Measurements from ENCODE around the gene CACNB2.

DNA sequence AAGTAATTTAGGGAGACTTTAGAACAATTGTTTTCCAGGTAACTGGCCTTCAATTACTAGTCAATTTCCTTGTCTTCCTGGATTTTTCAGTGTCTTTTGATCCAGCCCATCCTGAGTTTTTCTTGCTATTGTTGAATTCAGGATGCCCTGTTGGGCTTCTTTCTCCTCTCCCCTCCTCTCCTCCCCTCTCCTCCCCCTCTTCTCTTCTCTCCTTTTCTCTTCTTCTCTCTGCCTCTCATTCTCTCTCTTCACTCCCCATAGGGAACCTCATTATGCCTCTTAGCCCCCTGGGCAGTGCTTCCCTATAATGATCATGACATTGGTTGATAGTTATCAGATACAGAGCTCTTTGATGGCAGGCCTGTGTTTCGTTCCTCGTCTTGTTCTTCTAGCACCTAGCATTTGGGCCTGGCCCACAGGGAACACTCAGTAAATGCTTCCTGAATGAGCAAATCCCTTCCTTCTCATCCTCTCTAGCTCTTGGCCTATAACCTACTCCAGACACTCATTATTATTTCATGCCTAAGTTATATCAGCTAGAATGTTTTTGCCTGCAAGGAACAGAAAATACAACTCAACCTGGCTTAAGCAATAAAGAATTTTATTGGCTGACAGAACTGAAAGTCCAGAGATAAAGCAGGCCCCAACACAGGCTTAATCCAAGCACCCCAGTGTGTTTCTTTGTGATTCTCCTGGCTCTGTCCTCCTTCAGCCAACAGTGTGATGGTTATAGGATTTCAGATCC, 56.8 kb downstream of the CACNB2 start:
- TF ChIP-seq, protein P1, sequence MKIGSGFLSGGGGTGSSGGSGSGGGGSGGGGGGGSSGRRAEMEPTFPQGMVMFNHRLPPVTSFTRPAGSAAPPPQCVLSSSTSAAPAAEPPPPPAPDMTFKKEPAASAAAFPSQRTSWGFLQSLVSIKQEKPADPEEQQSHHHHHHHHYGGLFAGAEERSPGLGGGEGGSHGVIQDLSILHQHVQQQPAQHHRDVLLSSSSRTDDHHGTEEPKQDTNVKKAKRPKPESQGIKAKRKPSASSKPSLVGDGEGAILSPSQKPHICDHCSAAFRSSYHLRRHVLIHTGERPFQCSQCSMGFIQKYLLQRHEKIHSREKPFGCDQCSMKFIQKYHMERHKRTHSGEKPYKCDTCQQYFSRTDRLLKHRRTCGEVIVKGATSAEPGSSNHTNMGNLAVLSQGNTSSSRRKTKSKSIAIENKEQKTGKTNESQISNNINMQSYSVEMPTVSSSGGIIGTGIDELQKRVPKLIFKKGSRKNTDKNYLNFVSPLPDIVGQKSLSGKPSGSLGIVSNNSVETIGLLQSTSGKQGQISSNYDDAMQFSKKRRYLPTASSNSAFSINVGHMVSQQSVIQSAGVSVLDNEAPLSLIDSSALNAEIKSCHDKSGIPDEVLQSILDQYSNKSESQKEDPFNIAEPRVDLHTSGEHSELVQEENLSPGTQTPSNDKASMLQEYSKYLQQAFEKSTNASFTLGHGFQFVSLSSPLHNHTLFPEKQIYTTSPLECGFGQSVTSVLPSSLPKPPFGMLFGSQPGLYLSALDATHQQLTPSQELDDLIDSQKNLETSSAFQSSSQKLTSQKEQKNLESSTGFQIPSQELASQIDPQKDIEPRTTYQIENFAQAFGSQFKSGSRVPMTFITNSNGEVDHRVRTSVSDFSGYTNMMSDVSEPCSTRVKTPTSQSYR (CRISPR knock-in tag; IDR thresholded peaks at IDR 0.05; ENCODE audit: borderline replicate concordance): no peak
- TF ChIP-seq, protein P2, sequence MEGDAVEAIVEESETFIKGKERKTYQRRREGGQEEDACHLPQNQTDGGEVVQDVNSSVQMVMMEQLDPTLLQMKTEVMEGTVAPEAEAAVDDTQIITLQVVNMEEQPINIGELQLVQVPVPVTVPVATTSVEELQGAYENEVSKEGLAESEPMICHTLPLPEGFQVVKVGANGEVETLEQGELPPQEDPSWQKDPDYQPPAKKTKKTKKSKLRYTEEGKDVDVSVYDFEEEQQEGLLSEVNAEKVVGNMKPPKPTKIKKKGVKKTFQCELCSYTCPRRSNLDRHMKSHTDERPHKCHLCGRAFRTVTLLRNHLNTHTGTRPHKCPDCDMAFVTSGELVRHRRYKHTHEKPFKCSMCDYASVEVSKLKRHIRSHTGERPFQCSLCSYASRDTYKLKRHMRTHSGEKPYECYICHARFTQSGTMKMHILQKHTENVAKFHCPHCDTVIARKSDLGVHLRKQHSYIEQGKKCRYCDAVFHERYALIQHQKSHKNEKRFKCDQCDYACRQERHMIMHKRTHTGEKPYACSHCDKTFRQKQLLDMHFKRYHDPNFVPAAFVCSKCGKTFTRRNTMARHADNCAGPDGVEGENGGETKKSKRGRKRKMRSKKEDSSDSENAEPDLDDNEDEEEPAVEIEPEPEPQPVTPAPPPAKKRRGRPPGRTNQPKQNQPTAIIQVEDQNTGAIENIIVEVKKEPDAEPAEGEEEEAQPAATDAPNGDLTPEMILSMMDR (CRISPR knock-in tag; IDR thresholded peaks at IDR 0.05): no peak
- TF ChIP-seq GABPA (IDR thresholded peaks at IDR 0.05; ENCODE audit: low read depth, low read length) (no peak), GABPA (CRISPR knock-in tag; IDR thresholded peaks at IDR 0.05; ENCODE audit: low read depth) (no peak), HDAC6 (IDR thresholded peaks at IDR 0.05; ENCODE audit: low read depth, low read length) (no peak), NFE2L2 (IDR thresholded peaks at IDR 0.05; ENCODE audit: low read length) (no peak)
- TF ChIP-seq, protein P3, sequence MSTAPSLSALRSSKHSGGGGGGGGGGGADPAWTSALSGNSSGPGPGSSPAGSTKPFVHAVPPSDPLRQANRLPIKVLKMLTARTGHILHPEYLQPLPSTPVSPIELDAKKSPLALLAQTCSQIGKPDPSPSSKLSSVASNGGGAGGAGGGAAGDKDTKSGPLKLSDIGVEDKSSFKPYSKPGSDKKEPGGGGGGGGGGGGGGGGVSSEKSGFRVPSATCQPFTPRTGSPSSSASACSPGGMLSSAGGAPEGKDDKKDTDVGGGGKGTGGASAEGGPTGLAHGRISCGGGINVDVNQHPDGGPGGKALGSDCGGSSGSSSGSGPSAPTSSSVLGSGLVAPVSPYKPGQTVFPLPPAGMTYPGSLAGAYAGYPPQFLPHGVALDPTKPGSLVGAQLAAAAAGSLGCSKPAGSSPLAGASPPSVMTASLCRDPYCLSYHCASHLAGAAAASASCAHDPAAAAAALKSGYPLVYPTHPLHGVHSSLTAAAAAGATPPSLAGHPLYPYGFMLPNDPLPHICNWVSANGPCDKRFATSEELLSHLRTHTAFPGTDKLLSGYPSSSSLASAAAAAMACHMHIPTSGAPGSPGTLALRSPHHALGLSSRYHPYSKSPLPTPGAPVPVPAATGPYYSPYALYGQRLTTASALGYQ (CRISPR knock-in tag; IDR thresholded peaks at IDR 0.05): no peak
- TF ChIP-seq, protein P4, sequence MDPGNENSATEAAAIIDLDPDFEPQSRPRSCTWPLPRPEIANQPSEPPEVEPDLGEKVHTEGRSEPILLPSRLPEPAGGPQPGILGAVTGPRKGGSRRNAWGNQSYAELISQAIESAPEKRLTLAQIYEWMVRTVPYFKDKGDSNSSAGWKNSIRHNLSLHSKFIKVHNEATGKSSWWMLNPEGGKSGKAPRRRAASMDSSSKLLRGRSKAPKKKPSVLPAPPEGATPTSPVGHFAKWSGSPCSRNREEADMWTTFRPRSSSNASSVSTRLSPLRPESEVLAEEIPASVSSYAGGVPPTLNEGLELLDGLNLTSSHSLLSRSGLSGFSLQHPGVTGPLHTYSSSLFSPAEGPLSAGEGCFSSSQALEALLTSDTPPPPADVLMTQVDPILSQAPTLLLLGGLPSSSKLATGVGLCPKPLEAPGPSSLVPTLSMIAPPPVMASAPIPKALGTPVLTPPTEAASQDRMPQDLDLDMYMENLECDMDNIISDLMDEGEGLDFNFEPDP (CRISPR knock-in tag; conservative IDR thresholded peaks at IDR 0.05): no peak
- TF ChIP-seq, protein P5, sequence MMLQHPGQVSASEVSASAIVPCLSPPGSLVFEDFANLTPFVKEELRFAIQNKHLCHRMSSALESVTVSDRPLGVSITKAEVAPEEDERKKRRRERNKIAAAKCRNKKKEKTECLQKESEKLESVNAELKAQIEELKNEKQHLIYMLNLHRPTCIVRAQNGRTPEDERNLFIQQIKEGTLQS (CRISPR knock-in tag; IDR thresholded peaks at IDR 0.05): no peak
- TF ChIP-seq, protein P6, sequence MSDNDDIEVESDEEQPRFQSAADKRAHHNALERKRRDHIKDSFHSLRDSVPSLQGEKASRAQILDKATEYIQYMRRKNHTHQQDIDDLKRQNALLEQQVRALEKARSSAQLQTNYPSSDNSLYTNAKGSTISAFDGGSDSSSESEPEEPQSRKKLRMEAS (IDR thresholded peaks at IDR 0.05): no peak
